GM18507 (cell line): ENCODE measurements around the gene PMFBP1.

Source experiments
- DNase-seq: peaks from one replicate; pipeline ENCODE4 v3.0.0; 2011; ENCODE audit warnings: low read depth; ENCODE audit not compliant: insufficient read length; ENCODE audit errors: extremely low spot score
- FAIRE-seq: peaks from 2 replicates; lab custom pipeline; 2011; peaks lifted over from hg19 to GRCh38; lab: Jason Lieb, UNC

PMFBP1 gene

DNA sequence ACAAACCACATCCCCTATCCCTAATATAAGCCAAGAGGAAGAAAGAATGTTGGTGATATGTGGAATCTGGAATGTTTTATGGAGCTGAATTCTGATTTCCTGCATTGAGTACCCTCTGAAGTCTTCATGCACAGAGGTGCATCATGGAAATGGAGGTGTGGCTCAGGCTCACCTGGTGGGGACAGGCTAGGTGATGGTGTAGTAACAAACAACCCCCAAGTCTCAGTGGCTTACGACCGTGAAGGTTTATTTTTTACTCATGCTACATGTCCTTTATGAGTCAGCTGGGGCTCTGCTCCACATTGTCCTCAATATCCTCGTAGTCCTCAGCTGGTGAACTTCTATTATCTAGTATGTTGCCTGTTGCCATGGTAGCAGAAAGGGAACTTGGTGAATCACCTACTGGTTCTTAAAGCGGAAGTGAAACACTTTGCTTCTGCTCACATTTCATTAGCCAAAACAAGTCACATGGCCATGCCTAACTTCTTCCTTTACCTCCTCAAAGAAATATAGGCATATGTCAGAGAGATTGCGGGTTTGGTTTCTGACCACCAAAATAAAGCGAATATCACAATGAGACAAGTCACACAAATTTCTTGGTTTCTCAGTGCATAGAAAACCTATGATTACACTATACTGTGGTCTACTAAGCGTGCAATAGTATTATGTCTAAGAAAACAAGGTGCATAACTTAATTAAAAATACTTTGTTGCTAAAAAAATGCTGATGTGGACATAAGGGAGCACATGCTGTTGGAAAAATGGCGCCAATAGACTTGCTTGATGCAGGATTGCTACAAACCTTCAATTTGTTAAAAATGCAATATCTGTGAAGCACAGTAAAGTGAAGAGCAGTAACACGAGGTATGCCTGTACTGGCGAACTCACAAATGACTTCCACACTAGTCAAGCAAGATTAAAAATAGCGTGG lies at the start of gene PMFBP1:
PMFBP1 (minus strand) TSS at position 51 of the 930 bp plus-strand sequence. CDS start 947 bp downstream, outside the sequence.
- peak; percentile 93 for FAIRE-seq
- DNase-seq: peak; percentile 33

- FAIRE-seq (no peak), DNase-seq (no peak)
These were observed 49.7 kb upstream of the PMFBP1 start for GRCh38 chr16:72221630-72222024.

GRCh38 chr16:72220875-72221629 lies 49.1 kb upstream of the PMFBP1 start:
- FAIRE-seq (no peak), DNase-seq (no peak)

- FAIRE-seq: no peak
- no peak for DNase-seq
These were observed 47.3 kb upstream of the PMFBP1 start for GRCh38 chr16:72219282-72219681.

DNA sequence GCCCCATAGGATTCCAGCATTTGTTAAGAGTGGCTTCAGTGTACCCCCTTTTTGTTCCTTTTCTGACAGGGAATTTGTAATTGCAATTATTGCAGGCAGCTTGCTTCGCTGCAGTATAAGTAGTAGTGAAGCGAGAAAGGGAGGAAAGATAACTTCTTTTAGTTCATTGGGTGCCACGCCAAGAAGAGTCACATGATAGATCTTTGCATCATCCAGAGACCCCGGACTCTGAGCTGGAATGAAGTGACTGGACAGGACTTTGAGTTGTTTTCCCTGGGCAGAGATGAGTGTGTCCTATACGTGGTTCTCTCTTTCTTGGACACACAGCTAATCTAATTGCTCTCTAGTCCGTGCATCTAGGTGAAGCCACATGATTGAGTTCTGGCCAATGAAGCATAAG lies 44.8 kb upstream of the PMFBP1 start:
- DNase-seq (no peak), FAIRE-seq (no peak)

DNA sequence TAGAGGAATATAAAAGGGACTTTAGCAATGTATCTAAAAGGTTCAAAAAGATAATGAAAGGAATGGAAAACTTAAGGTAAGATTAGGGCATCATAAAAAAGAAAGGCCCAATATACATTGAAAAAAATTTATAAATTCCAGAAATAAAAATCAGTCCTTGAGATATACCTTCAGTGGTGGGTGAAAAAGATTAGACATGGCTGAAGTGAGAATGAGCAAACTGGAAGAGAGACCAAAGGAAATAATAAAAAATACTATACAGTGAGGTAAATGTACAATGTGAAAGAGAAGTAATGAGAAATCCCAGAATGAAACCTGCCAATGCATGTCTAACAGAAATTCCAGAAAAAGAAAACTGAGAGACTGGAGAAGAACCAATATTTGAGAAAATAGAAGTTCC lies 42.9 kb upstream of the PMFBP1 start:
- DNase-seq (no peak), FAIRE-seq (no peak)

GRCh38 chr16:72211110-72211509 lies 39.2 kb upstream of the PMFBP1 start:
- DNase-seq (no peak), FAIRE-seq (no peak)

DNA sequence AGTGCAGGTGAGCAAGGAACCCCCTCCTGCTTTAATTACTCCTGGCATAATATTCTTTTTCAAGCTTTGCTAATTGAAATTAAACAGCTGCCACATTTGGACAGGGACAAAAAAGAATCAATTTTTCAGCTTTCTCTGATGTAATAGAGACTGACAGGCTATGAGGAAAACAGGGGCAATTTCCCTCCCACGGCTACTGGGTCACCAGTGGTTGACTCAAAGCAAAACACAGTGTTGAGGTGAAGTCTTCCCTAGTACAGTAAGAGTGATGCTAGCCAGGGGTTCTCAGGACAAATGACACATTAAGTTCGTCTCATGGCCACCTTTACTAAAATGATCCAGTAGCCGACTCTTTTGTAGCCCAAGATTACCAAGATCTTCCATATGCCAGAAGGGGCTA lies 38.6 kb upstream of the PMFBP1 start:
- DNase-seq (no peak), FAIRE-seq (no peak)

DNA sequence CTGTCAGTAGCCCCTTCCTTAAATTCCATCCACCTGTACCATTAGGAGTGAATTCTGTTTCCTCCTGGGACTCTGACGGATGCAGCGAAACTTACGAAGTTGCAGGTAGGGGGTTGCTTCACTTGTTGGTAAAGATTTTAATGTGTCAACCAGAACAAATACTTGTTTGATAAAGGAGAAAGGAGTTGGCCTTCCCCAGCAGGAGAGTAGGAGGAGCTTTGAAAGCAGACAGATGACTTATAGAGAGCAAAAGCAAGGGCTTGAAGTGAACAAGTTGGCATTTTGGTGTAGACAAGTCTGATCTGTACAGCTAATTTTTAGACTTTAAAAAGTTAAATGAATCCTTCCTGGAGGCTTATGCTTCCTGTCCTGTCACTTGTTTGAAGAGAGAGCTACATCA lies 38.1 kb upstream of the PMFBP1 start:
- no peak for FAIRE-seq
- DNase-seq: no peak

DNA sequence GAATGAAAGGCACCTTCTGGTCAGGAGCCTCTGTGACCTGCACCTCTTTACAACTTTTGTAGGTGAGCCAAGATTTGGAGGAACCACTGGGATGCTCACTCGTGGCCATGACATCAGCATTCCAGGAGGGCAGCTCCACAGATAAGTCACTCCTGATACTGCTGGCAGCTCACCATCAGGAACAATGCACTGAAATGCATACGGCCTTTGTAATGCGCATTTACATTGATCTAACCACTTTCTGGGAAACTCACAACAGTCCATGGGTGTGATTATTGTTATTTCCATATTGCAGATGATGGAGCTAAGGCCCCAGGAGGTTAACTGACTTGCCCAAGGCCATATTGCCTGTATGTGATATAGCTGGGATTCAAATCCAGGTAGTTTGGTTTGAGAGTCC lies 34.3 kb upstream of the PMFBP1 start:
- DNase-seq (no peak), FAIRE-seq (no peak)

GRCh38 chr16:72203401-72203800 lies 31.4 kb upstream of the PMFBP1 start:
- FAIRE-seq: peak; percentile 77
- DNase-seq: peak; percentile 14

GRCh38 chr16:72202014-72202413 lies 30.1 kb upstream of the PMFBP1 start:
- no peak for DNase-seq
- FAIRE-seq: no peak

- DNase-seq (no peak), FAIRE-seq (no peak)
These were observed 29.4 kb upstream of the PMFBP1 start for GRCh38 chr16:72201387-72201786.

- DNase-seq (no peak), FAIRE-seq (no peak)
These were observed 27.9 kb upstream of the PMFBP1 start for GRCh38 chr16:72199761-72200337.

- no peak for DNase-seq
- FAIRE-seq: no peak
These were observed 26.8 kb upstream of the PMFBP1 start for GRCh38 chr16:72198771-72199201.

DNA sequence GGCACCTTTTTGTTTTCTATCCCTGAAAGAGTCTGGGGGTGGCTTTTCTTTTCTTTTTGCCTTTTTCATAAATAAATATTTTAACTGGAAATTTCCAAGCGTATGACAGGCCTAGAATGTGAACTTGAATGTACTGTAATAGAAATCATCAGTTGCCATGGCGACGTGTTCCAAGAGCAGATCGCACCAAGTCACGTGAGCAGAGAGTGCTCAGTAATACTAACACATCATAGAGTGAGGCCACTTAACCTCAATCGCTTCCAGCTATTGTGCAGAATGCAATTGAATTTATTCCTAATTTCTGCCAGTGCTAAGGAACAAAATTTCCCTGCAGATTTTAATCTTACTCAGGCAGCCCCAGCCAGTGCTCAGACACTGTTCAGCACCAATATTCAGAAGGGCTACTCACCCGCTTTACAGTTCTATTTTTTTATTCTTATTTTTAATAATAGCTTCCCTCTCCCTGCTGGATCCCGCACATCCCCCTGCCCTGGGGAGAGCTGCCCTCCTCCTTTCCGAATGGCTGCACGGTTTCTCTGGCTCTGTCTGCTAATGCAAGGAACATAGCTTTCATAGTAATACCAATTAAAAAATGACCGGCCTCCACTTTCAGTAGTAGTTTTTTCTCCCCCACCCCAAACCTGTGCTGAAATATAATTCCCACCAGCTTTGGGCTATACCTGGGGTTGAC lies 26.2 kb upstream of the PMFBP1 start:
- DNase-seq: no peak
- no peak for FAIRE-seq

- no peak for FAIRE-seq
These were observed 25.6 kb upstream of the PMFBP1 start for GRCh38 chr16:72197545-72197944.

DNA sequence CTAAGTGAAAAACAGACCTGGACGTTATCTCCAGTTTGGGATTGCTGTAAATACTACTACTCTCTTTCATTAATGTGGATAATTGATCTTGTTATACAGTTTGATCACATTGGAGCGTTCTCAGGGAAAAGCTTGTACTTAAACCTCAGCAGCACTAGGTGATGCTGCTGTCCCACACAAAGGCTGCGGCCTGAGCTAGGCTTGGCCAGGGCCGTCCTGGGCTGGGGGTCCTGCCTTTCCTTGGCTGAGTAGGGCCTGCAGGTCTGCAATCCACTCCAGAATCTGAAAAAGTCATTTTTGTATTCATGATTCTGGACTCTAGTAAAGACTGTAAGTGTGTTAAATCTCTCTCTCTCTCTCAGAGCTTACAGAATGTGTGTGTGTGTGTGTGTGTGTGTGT lies 23.7 kb upstream of the PMFBP1 start:
- DNase-seq: no peak
- no peak for FAIRE-seq

More at GRCh38 chr16:72197545-72197944, 25.6 kb upstream of the PMFBP1 start:
- no peak for DNase-seq

DNA sequence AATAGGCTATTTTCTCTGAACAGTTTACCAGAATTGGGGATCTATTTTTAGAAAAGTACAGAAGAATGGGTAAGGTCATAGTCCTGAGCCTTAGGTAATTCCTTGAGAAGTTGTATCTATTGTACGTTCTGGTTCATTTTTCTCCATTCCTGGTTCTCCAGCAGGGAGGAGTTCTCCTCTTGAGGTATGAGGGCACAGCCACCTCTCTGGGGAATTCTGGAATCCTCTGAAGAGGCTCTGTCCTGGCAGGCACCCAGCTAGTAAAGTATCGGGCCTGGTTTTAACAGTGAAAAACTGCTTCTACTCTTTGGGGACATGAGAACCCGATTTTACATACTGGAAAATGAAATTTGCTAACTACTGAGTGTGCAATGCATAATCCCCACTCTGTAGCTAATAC lies 19.6 kb upstream of the PMFBP1 start:
- no peak for FAIRE-seq
- no peak for DNase-seq
